Smooth muscle cell (in vitro differentiated cells): ENCODE data around the gene UST. TPM values are rescaled to one million over a fixed set of nuclear protein-coding genes. Genes with fewer than 3 reads are reported as not detected.

ENCODE experiments used
- DNase-seq: peaks from one replicate; lab custom pipeline; 2025; ENCODE audit not compliant: unreplicated experiment; lab: John Stamatoyannopoulos, UW
- H2AFZ ChIP-seq: fragments of 200-600 bp; sonication (generic); 2 replicates; pipeline ENCODE4 v1.6.0; 2016; ENCODE audit warnings: antibody characterized with exemption, low read depth, mild to moderate bottlenecking
- H3F3A ChIP-seq: fragments of 200-600 bp; sonication (generic); 2 replicates; pipeline ENCODE4 v1.6.0; 2017; ENCODE audit warnings: antibody characterized with exemption, low read depth
- H3K27ac ChIP-seq: fragments of 200-600 bp; sonication (generic); 2 replicates; pipeline ENCODE4 v1.5.1; 2016; ENCODE audit warnings: low read depth, mild to moderate bottlenecking
- H3K27me3 ChIP-seq: fragments of 200-600 bp; sonication (generic); 2 replicates; pipeline ENCODE4 v1.6.1; 2016; ENCODE audit warnings: low read depth, mild to moderate bottlenecking
- H3K36me3 ChIP-seq: fragments of 200-600 bp; sonication (generic); 2 replicates; pipeline ENCODE4 v1.5.1; 2016; ENCODE audit warnings: low read depth
- H3K4me1 ChIP-seq: fragments of 200-600 bp; sonication (generic); 2 replicates; pipeline ENCODE4 v1.5.1; 2016; ENCODE audit warnings: low read depth
- H3K4me2 ChIP-seq: fragments of 200-600 bp; sonication (generic); 2 replicates; pipeline ENCODE4 v1.6.0; 2016; ENCODE audit warnings: mild to moderate bottlenecking
- H3K4me3 ChIP-seq: fragments of 200-600 bp; sonication (generic); 2 replicates; pipeline ENCODE4 v1.5.1; 2016; ENCODE audit warnings: mild to moderate bottlenecking
- H3K79me2 ChIP-seq: fragments of 200-600 bp; sonication (generic); 2 replicates; pipeline ENCODE4 v1.6.0; 2016; ENCODE audit warnings: low read depth, mild to moderate bottlenecking
- H3K9ac ChIP-seq: fragments of 200-600 bp; sonication (generic); 2 replicates; pipeline ENCODE4 v1.6.0; 2016; ENCODE audit warnings: low read depth
- H3K9me3 ChIP-seq: fragments of 200-600 bp; sonication (generic); replicated peaks from 2 replicates; pipeline ENCODE4 v1.5.1; 2016; ENCODE audit warnings: low read depth
- H4K20me1 ChIP-seq: fragments of 200-600 bp; sonication (generic); 2 replicates; pipeline ENCODE4 v1.6.0; 2016; ENCODE audit warnings: low read depth
- WGBS: methylation state at CpG from one replicate; pipeline ENCODE4 v1.1.7; 2016; ENCODE audit warnings: low lambda C conversion rate; 5-methylcytosine and 5-hydroxymethylcytosine counted together
- polyA plus RNA-seq: library from polyadenylated mRNA; unstranded; fragments of >200 nt; fragmentation: Nextera tagmentation; extraction: Ambion mirVana; gene quantifications from 2 replicates; pipeline ENCODE4 v1.2.1, GENCODE V29; 2016
- total RNA-seq: library from RNA; depleted of rRNA; stranded (reverse); fragments of >200 nt; gene quantifications from 2 replicates; pipeline ENCODE4 v1.2.3, GENCODE V29; 2014
- TF ChIP-seq, protein P1 (sequence below): fragments of 200-600 bp; sonication (generic); IDR thresholded peaks from 2 replicates; pipeline ENCODE4 v1.5.1; 2017; ENCODE audit warnings: borderline replicate concordance, mild to moderate bottlenecking, antibody characterized with exemption; ENCODE audit not compliant: insufficient read depth, poor library complexity, severe bottlenecking

UST gene
- total and polyA plus RNA-seq, 2 experiments from 2014 or later = 16.1 to 19.5 TPM

DNA sequence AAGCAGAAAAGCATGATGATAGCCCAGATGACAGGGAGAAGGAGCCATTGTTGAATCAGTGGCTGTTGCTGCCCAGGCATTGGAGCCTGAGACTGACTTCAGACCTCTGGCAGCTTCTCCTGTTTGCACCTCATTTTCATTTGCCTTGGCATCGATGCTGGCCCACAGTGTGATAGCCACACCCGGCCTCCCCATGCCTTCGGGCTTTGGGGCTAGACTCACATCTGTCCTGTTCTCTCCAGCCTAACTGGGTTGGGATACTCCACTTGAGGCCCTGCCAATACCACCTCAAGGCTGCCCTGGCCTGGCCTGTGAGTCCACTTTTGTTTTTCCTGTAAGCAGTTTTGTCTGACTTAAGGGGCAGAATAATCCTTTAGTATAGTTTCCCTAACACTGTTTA lies 140.4 kb downstream of the UST start:
- H2AFZ ChIP-seq = no peak overlapping the region
- H3K27me3 ChIP-seq = no peaks in the 10 kb centered on the region

DNA sequence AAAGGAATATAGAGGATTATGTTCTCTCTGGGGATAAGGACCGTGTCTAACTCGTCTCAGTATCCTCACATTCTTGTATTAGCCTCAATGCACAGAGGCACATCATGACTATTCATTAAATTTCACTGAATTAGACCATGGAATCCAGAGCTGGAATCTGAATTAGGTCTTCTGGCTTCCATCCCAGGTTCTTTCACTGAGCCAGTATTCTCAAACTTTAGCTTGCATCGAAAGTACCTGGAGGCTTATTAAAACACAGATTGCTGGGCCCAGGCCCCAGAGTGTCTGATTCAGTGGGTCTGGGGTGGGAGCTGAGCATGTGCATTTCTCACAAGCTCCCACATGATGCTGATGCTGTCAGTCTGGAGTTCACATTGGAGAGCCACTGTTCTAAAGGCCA lies 142.0 kb downstream of the UST start:
- WGBS = over 99% methylated on average over 3 of the region's 3 CpGs
- H3K4me3 ChIP-seq = no peak overlapping the region
- no peaks in the 10 kb centered on the region for H3K27me3 ChIP-seq
- no peaks in the 10 kb centered on the region for H3K36me3 ChIP-seq
- DNase-seq = no peak
- TF ChIP-seq, protein P1, sequence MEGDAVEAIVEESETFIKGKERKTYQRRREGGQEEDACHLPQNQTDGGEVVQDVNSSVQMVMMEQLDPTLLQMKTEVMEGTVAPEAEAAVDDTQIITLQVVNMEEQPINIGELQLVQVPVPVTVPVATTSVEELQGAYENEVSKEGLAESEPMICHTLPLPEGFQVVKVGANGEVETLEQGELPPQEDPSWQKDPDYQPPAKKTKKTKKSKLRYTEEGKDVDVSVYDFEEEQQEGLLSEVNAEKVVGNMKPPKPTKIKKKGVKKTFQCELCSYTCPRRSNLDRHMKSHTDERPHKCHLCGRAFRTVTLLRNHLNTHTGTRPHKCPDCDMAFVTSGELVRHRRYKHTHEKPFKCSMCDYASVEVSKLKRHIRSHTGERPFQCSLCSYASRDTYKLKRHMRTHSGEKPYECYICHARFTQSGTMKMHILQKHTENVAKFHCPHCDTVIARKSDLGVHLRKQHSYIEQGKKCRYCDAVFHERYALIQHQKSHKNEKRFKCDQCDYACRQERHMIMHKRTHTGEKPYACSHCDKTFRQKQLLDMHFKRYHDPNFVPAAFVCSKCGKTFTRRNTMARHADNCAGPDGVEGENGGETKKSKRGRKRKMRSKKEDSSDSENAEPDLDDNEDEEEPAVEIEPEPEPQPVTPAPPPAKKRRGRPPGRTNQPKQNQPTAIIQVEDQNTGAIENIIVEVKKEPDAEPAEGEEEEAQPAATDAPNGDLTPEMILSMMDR = no peak
- H3K9me3 ChIP-seq = no peaks in the 10 kb centered on the region
- H3K4me2 ChIP-seq = no peak overlapping the region
- no peak overlapping the region for H2AFZ ChIP-seq
- peaks cover 20% of the 10 kb centered on the region for H3K79me2 ChIP-seq
- H3K4me1 ChIP-seq = peaks cover 34% of the 10 kb centered on the region
- no peak overlapping the region for H3K9ac ChIP-seq
- H4K20me1 ChIP-seq = peaks cover 8% of the 10 kb centered on the region
- H3K27ac ChIP-seq = no peak overlapping the region
- H3F3A ChIP-seq = peaks cover 7% of the 10 kb centered on the region

More for the DNA sequence above, 140.4 kb downstream of the UST start:
- peaks cover 8% of the 10 kb centered on the region for H4K20me1 ChIP-seq
- TF ChIP-seq, protein P1 = no peak
- H3K36me3 ChIP-seq = no peaks in the 10 kb centered on the region
- H3K79me2 ChIP-seq = peaks cover 23% of the 10 kb centered on the region
- no peak overlapping the region for H3K4me3 ChIP-seq
- no peak overlapping the region for H3K27ac ChIP-seq
- H3F3A ChIP-seq = peaks cover 7% of the 10 kb centered on the region
- no peak overlapping the region for H3K4me2 ChIP-seq
- WGBS = 86% methylated on average over 3 of the region's 3 CpGs
- no peak for DNase-seq
- H3K4me1 ChIP-seq = peaks cover 38% of the 10 kb centered on the region
- H3K9ac ChIP-seq = no peak overlapping the region
- H3K9me3 ChIP-seq = no peaks in the 10 kb centered on the region

DNA sequence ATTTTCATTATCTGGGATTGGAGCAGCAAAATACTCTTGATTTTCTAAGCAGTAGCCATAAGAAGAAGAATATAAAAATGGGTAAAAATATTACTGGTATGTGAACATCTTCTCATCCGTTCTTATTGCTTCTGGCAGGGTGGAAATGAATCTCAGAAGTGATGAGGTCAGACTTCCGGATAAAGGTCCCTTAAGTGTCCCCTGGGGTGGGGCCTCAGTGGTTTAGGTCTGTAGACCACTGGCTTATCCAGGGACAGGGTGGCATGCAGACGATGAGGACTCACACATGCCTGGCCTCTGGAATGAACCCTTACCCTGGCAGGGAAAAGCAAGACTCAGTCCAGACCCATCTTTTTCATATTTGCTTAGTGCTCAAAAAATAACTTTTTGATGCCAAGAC lies 143.3 kb downstream of the UST start:
- peaks cover 12% of the 10 kb centered on the region for H3K79me2 ChIP-seq
- H3K4me2 ChIP-seq = no peak overlapping the region
- no peak overlapping the region for H3K9ac ChIP-seq
- H3K9me3 ChIP-seq = no peaks in the 10 kb centered on the region
- no peak for DNase-seq
- no peak overlapping the region for H3K4me3 ChIP-seq
- no peaks in the 10 kb centered on the region for H3K36me3 ChIP-seq
- peaks cover under 1% of the 10 kb centered on the region for H4K20me1 ChIP-seq
- H3F3A ChIP-seq = no peaks in the 10 kb centered on the region
- H3K27ac ChIP-seq = no peak overlapping the region
- TF ChIP-seq, protein P1 = no peak
- WGBS = 62% methylated on average over 3 of the region's 3 CpGs
- H2AFZ ChIP-seq = no peak overlapping the region
- H3K4me1 ChIP-seq = peaks cover 24% of the 10 kb centered on the region
- no peaks in the 10 kb centered on the region for H3K27me3 ChIP-seq

GRCh38 chr6:148890652-148891404 lies 144.0 kb downstream of the UST start:
- Histone ChIP-seq H3K9ac (no peak overlapping the region), H3K4me2 (no peak overlapping the region), H2AFZ (no peak overlapping the region)

More at GRCh38 chr6:148890652-148891404, 144.0 kb downstream of the UST start:
- DNase-seq = no peak
- H3K36me3 ChIP-seq = no peaks in the 10 kb centered on the region
- no peaks in the 10 kb centered on the region for H3K9me3 ChIP-seq
- H3K4me3 ChIP-seq = no peak overlapping the region
- H3K79me2 ChIP-seq = peaks cover 12% of the 10 kb centered on the region
- no peaks in the 10 kb centered on the region for H3K27me3 ChIP-seq
- no peaks in the 10 kb centered on the region for H4K20me1 ChIP-seq
- WGBS = 93% methylated on average over 13 of the region's 13 CpGs
- H3F3A ChIP-seq = no peaks in the 10 kb centered on the region
- H3K27ac ChIP-seq = no peak overlapping the region
- TF ChIP-seq, protein P1 = no peak
- peaks cover 16% of the 10 kb centered on the region for H3K4me1 ChIP-seq
